ENCODE data around the gene GLIS2.

DNA sequence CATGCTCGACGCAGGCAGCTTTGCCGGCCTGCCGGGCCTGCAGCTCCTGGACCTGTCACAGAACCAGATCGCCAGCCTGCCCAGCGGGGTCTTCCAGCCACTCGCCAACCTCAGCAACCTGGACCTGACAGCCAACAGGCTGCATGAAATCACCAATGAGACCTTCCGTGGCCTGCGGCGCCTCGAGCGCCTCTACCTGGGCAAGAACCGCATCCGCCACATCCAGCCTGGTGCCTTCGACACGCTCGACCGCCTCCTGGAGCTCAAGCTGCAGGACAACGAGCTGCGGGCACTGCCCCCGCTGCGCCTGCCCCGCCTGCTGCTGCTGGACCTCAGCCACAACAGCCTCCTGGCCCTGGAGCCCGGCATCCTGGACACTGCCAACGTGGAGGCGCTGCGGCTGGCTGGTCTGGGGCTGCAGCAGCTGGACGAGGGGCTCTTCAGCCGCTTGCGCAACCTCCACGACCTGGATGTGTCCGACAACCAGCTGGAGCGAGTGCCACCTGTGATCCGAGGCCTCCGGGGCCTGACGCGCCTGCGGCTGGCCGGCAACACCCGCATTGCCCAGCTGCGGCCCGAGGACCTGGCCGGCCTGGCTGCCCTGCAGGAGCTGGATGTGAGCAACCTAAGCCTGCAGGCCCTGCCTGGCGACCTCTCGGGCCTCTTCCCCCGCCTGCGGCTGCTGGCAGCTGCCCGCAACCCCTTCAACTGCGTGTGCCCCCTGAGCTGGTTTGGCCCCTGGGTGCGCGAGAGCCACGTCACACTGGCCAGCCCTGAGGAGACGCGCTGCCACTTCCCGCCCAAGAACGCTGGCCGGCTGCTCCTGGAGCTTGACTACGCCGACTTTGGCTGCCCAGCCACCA, 65.4 kb downstream of the GLIS2 start:
- no peak for TF ChIP-seq CEBPB (IDR thresholded peaks at IDR 0.05; ENCODE audit: low read depth)
- TF ChIP-seq, protein P1, sequence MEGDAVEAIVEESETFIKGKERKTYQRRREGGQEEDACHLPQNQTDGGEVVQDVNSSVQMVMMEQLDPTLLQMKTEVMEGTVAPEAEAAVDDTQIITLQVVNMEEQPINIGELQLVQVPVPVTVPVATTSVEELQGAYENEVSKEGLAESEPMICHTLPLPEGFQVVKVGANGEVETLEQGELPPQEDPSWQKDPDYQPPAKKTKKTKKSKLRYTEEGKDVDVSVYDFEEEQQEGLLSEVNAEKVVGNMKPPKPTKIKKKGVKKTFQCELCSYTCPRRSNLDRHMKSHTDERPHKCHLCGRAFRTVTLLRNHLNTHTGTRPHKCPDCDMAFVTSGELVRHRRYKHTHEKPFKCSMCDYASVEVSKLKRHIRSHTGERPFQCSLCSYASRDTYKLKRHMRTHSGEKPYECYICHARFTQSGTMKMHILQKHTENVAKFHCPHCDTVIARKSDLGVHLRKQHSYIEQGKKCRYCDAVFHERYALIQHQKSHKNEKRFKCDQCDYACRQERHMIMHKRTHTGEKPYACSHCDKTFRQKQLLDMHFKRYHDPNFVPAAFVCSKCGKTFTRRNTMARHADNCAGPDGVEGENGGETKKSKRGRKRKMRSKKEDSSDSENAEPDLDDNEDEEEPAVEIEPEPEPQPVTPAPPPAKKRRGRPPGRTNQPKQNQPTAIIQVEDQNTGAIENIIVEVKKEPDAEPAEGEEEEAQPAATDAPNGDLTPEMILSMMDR (IDR thresholded peaks at IDR 0.05 in 2 of 3, conservative IDR thresholded peaks at IDR 0.05 in 1 of 3; ENCODE audit: borderline replicate concordance in 1 of 3, insufficient read depth in 1 of 3, low read depth in 2 of 3, low read length in 2 of 3), result no peak
